Right lobe of liver (tissue), 6 donors: Measurements from ENCODE around the gene PLGRKT. TPM values are rescaled to one million over a fixed set of nuclear protein-coding genes. Genes with fewer than 3 reads are reported as not detected.
"Not testable (repeated sequence)": the region's sequence is repeated elsewhere in the genome, so short reads cannot be mapped to it uniquely, and the experiment has no call there.

Experiments used
- ATAC-seq, 4 donors: fragments of 200-7000 bp; cut with Tn5 transposase; one replicate each; pipeline ENCODE4 v1.9.1; 2020; ENCODE audit warnings: mild to moderate bottlenecking in 4 of 4, moderate library complexity in 4 of 4
- DNase-seq, 3 donors: peaks; one replicate each; pipeline ENCODE4 v3.0.0-alpha.2; 2020
- H3K27ac ChIP-seq, 3 donors: fragments of 200-600 bp; one replicate each; pipeline ENCODE4 v1.8.0; 2022
- H3K27me3 ChIP-seq, 2 donors: fragments of 200-600 bp; one replicate each; pipeline ENCODE4 v1.8.0; 2022
- H3K36me3 ChIP-seq, 4 donors: fragments of 200-600 bp; sonication (generic) in 1 of 4; one replicate each; pipeline versions ENCODE4 v1.5.1 to v1.8.0; 2017 to 2022; ENCODE audit warnings: control low read depth in 1 of 4
- H3K4me1 ChIP-seq, 4 donors: fragments of 200-600 bp; sonication (generic) in 1 of 4; one replicate each; pipeline versions ENCODE4 v1.5.1 to v1.8.0; 2017 to 2022; ENCODE audit warnings: control low read depth in 1 of 4
- H3K4me3 ChIP-seq, 3 donors: fragments of 200-600 bp; one replicate each; pipeline ENCODE4 v1.8.0; 2022
- H3K9me3 ChIP-seq, 4 donors: fragments of 200-600 bp; sonication (generic) in 1 of 4; one replicate each; pipeline versions ENCODE4 v1.5.1 to v1.8.0; 2017 to 2022; ENCODE audit warnings: control low read depth in 1 of 4
- CTCF ChIP-seq, 4 donors: fragments of 200-600 bp in 3 of 4; fragments of 450-650 bp in 1 of 4; IDR thresholded peaks; one replicate each; pipeline versions ENCODE4 v1.5.1 to v1.8.0; 2016 to 2022; ENCODE audit warnings: antibody characterized with exemption in 4 of 4, mild to moderate bottlenecking in 2 of 4
- POLR2A ChIP-seq: fragments of 450-650 bp; IDR thresholded peaks from one replicate; pipeline ENCODE4 v1.6.1; 2017; ENCODE audit warnings: antibody characterized with exemption, mild to moderate bottlenecking
- WGBS: methylation state at CpG from one replicate; pipeline ENCODE4 v1.1.6; 2018; ENCODE audit warnings: low coverage, low lambda C conversion rate; ENCODE audit not compliant: insufficient coverage; ENCODE audit errors: missing lambda C conversion rate; 5-methylcytosine and 5-hydroxymethylcytosine counted together
- intact Hi-C, 2 donors: fragments of 100-400 bp; cut with DNase I; formaldehyde crosslinking; loops; one replicate each; pipeline versions ENCODE4 v1.11.2 to v1.14.1; 2022
- total RNA-seq, 6 experiments: library from RNA; depleted of rRNA in 2 of 6; stranded (reverse); fragments of >200 nt in 2 of 6; fragmentation: NEBNext Ultra II Directional in 3 of 6; extraction: Animal tissue kit (Norgen Biotek cat#: 25700) in 3 of 6; gene quantifications; one replicate each; pipeline versions ENCODE4 v1.1.0 to v1.2.4, GENCODE V29; 2016 to 2023
- donor health status: DM: no; HTN: yes; CAD: no.
- donor health status: DM: no; HTN: no; CAD: no.
- donor health status: DM: no; HTN: no; CAD: no.
- donor health status: DM: no; HTN: yes; CAD: no.
- donor health status: DM: no; HTN: yes; CAD: no.

The PLGRKT gene
- total RNA-seq, 6 experiments from 2014 or later: 7.3 to 14.4 (median 11.4) TPM

GRCh38 chr9:5408596-5408995 is 29.1 kb downstream of the PLGRKT start:
- WGBS: 86% methylated on average over 1 of the region's 1 CpG
- ATAC-seq: no peak

DNA sequence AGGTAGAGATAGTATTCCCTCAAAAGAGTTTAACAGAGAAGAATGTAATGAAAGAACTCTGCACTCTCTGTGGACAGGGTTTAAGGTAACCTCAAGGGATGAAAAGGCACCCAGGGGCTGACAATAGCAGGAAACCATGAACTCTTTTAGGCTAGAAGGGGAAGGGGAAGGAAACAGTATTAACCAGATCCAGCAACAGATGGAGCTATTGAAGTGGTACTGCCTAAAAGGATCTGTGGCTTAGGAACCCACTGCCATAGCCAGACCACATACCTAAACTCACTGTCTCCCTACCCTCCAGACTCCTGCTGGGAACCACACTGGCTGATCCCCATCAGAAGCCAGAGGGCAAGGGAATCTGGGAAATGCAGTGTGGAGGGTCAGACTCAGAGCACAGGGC is 35.5 kb downstream of the PLGRKT start:
- no peak for ATAC-seq
- TF ChIP-seq POLR2A (no peak), CTCF (IDR thresholded peaks at IDR 0.05) (no peak)
- H3K27me3 ChIP-seq: no peaks in the 10 kb centered on the region
- H3K36me3 ChIP-seq: no peaks in the 10 kb centered on the region
- DNase-seq: no peak
- no peaks in the 10 kb centered on the region for H3K9me3 ChIP-seq
- intact Hi-C loops: no loop called here
- H3K27ac ChIP-seq: no peak overlapping the region
- H3K4me3 ChIP-seq: no peak overlapping the region
- no peaks in the 10 kb centered on the region for H3K4me1 ChIP-seq

More at GRCh38 chr9:5408596-5408995, 29.1 kb downstream of the PLGRKT start:
- no peak overlapping the region for H3K27ac ChIP-seq
- DNase-seq: no peak
- no peaks in the 10 kb centered on the region for H3K36me3 ChIP-seq
- no peak for TF ChIP-seq CTCF (IDR thresholded peaks at IDR 0.05)
- no peaks in the 10 kb centered on the region for H3K27me3 ChIP-seq
- no peaks in the 10 kb centered on the region for H3K9me3 ChIP-seq
- no peak overlapping the region for H3K4me3 ChIP-seq
- intact Hi-C loops: no loop called here
- H3K4me1 ChIP-seq: no peaks in the 10 kb centered on the region

- ATAC-seq, H3K4me1 ChIP-seq, H3K36me3 ChIP-seq, H3K27me3 ChIP-seq, H3K4me3 ChIP-seq, intact Hi-C loops, DNase-seq, H3K9me3 ChIP-seq, H3K27ac ChIP-seq: not testable (repeated sequence)
- 100% methylated on average over 1 of the region's 3 CpGs for WGBS
Observed at GRCh38 chr9:5397547-5397946, 40.2 kb downstream of the PLGRKT start.

GRCh38 chr9:5395428-5395827 is 42.3 kb downstream of the PLGRKT start:
- no peak overlapping the region for H3K4me3 ChIP-seq
- ATAC-seq: no peak

GRCh38 chr9:5393976-5394375 is 43.7 kb downstream of the PLGRKT start:
- H3K4me3 ChIP-seq, H3K27ac ChIP-seq, H3K27me3 ChIP-seq, DNase-seq, ATAC-seq, H3K4me1 ChIP-seq, H3K9me3 ChIP-seq, H3K36me3 ChIP-seq, intact Hi-C loops: not testable (repeated sequence)
- WGBS: 71% methylated on average over 2 of the region's 2 CpGs

More at GRCh38 chr9:5395428-5395827, 42.3 kb downstream of the PLGRKT start:
- intact Hi-C loops: no loop called here
- no peaks in the 10 kb centered on the region for H3K36me3 ChIP-seq
- no peaks in the 10 kb centered on the region for H3K9me3 ChIP-seq
- TF ChIP-seq POLR2A: no peak
- TF ChIP-seq CTCF (IDR thresholded peaks at IDR 0.05): no peak
- H3K4me1 ChIP-seq: no peaks in the 10 kb centered on the region
- H3K27ac ChIP-seq: no peak overlapping the region
- no peaks in the 10 kb centered on the region for H3K27me3 ChIP-seq
- DNase-seq: no peak

- intact Hi-C loops: no loop called here
- Histone ChIP-seq H3K27ac (no peak overlapping the region), H3K4me3 (no peak overlapping the region), H3K4me1 (no peaks in the 10 kb centered on the region), H3K27me3 (no peaks in the 10 kb centered on the region), H3K36me3 (no peaks in the 10 kb centered on the region), H3K9me3 (no peaks in the 10 kb centered on the region)
- TF ChIP-seq POLR2A (no peak), CTCF (IDR thresholded peaks at IDR 0.05) (no peak)
- ATAC-seq (no peak), DNase-seq (no peak)
- 84% methylated on average over 2 of the region's 2 CpGs for WGBS
Observed at GRCh38 chr9:5393497-5393896, 44.2 kb downstream of the PLGRKT start.
